K562 (cell line): ENCODE results near the gene FBXO36. TPM values are rescaled to one million over a fixed set of nuclear protein-coding genes. Genes with fewer than 3 reads are reported as not detected.

Source experiments
- ELF4 ChIP-seq: fragments of 450-650 bp; formaldehyde crosslinking; IDR thresholded peaks from 2 replicates; pipeline ENCODE4 v1.4.0; 2022; ENCODE audit warnings: missing genetic modification characterization
- ETV1 ChIP-seq: fragments of 450-650 bp; conservative IDR thresholded peaks from 2 replicates; pipeline ENCODE4 v1.6.1; 2016; ENCODE audit warnings: missing genetic modification characterization, control low read depth, low read depth, missing compliant biosample characterization
- GMEB1 ChIP-seq: fragments of 250-450 bp; sonication (Bioruptor Pico); IDR thresholded peaks from 2 replicates; pipeline ENCODE4 v1.4.0; 2020; ENCODE audit warnings: mild to moderate bottlenecking
- HCFC1 ChIP-seq: IDR thresholded peaks from 2 replicates; pipeline ENCODE4 v1.6.1; 2012; ENCODE audit warnings: low read depth, low read length, improper control_type of control experiment
- HDAC3 ChIP-seq: fragments of 450-650 bp; IDR thresholded peaks from 2 replicates; pipeline ENCODE4 v1.6.1; 2018; ENCODE audit warnings: borderline replicate concordance, mild to moderate bottlenecking, moderate library complexity; ENCODE audit not compliant: partially characterized antibody
- NBN ChIP-seq: fragments of 450-650 bp; IDR thresholded peaks from 2 replicates; pipeline ENCODE4 v1.6.1; 2016; ENCODE audit warnings: low read depth, mild to moderate bottlenecking
- POLR2A ChIP-seq: fragments of 450-650 bp; conservative IDR thresholded peaks from 2 replicates; pipeline ENCODE4 v1.6.1; 2016
- PURB ChIP-seq: sonication (generic); formaldehyde crosslinking; IDR thresholded peaks from 2 replicates; pipeline ENCODE4 v1.9.0; 2021; ENCODE audit warnings: low read depth, mild to moderate bottlenecking, missing genetic modification reagents
- RBM15 ChIP-seq: fragments of 200-400 bp; formaldehyde crosslinking; IDR thresholded peaks from 2 replicates; pipeline ENCODE4 v1.6.1; 2018; ENCODE audit warnings: mild to moderate bottlenecking, low read length, moderate library complexity; ENCODE audit not compliant: insufficient read depth
- RREB1 ChIP-seq: fragments of 250-450 bp; sonication (Bioruptor Pico); IDR thresholded peaks from 2 replicates; pipeline ENCODE4 v1.4.0; 2020
- SRF ChIP-seq, 2 experiments: fragments of 250-450, 450-650 bp in 1 of 2; sonication (Bioruptor Pico) in 1 of 2; sonication (generic) in 1 of 2; formaldehyde crosslinking; IDR thresholded peaks; 2 replicates each; pipeline versions ENCODE4 v1.5.0 to v1.5.1; 2020 to 2022; ENCODE audit warnings: mild to moderate bottlenecking in 1 of 2, missing genetic modification reagents in 1 of 2
- UBTF ChIP-seq, 2 experiments: IDR thresholded peaks; 2 replicates each; pipeline ENCODE4 v1.6.1; 2012; ENCODE audit warnings: improper control_type of control experiment in 2 of 2, low read depth in 2 of 2, low read length in 2 of 2, borderline replicate concordance in 1 of 2
- ZBTB33 ChIP-seq: sonication (generic); formaldehyde crosslinking; IDR thresholded peaks from 2 replicates; pipeline ENCODE4 v1.8.1; 2023; ENCODE audit warnings: mild to moderate bottlenecking, missing genetic modification reagents
- ZNF668 ChIP-seq: fragments of 250-450 bp; sonication (Bioruptor Pico); IDR thresholded peaks from 2 replicates; pipeline ENCODE4 v1.8.0; 2022; ENCODE audit warnings: mild to moderate bottlenecking, inconsistent platforms
- polyA plus RNA-seq, 8 experiments: library from polyadenylated mRNA; depleted of rRNA in 4 of 8; stranded (reverse) in 5 of 8; unstranded in 3 of 8; fragments of >200 nt; fragmentation: Nextera tagmentation in 2 of 8; fragmentation: Illumina TruSeq in 1 of 8; extraction: Ambion mirVana in 2 of 8; extraction: Trizol in 1 of 8; gene quantifications; 2 replicates each; pipeline versions ENCODE4 v1.2.1 to v1.2.3, GENCODE V29; 2011 to 2014; ENCODE audit warnings: inconsistent platforms in 1 of 8, missing spikeins in 1 of 8
- total RNA-seq, 7 experiments: library from RNA; depleted of rRNA in 6 of 7; stranded (reverse); fragments of >200 nt in 6 of 7; fragmentation: Illumina TruSeq in 2 of 7; extraction: Trizol in 2 of 7; gene quantifications; 2 replicates each; pipeline versions ENCODE4 v1.2.1 to v1.2.3, GENCODE V29; 2011 to 2021; ENCODE audit warnings: low replicate concordance in 1 of 7

Gene FBXO36
- total and polyA plus RNA-seq, 9 of the 15 experiments (the other 6 are each of a cell fraction or from before 2014, with no cell fraction given) = 0.40 to 0.91 (median 0.58) TPM

GRCh38 chr2:229922449-229923386 is at the start of gene FBXO36 (continued):
- no peak for TF ChIP-seq RREB1
- peak; percentile 26; the same call in 1 of the 2 replicates for TF ChIP-seq POLR2A
- TF ChIP-seq NBN = no peak
- no peak for TF ChIP-seq PURB (CRISPR knock-in tag)
- TF ChIP-seq ETV1 = 0 out of 2 replicates have a peak, but pooled peaks have one; percentile 35
- TF ChIP-seq ZBTB33 (CRISPR knock-in tag) = no peak
- TF ChIP-seq RBM15 = no peak
- TF ChIP-seq GMEB1 = no peak
- TF ChIP-seq HCFC1 = peak; percentile 49
- no peak for TF ChIP-seq ELF4 (CRISPR knock-in tag)
- TF ChIP-seq HDAC3 = no peak
- no peak for TF ChIP-seq ZNF668 (CRISPR knock-in tag)
- TF ChIP-seq UBTF (IDR thresholded peaks at IDR 0.05; ENCODE audit: borderline replicate concordance in 1 of 2, low read depth in 2 of 2, low read length in 2 of 2) = peak; percentile 25 to 43; a peak in 2 of 4 replicates
- TF ChIP-seq SRF (CRISPR knock-in tag; IDR thresholded peaks at IDR 0.05) = no peak
